Osteoblast (primary cell): ENCODE data around the gene TMEM233. TPM values are rescaled to one million over a fixed set of nuclear protein-coding genes. Genes with fewer than 3 reads are reported as not detected.
A peak's percentile ranks its signal among the peaks of the same experiment; 100 is the strongest.

ENCODE experiments used
- DNase-seq: peaks from one replicate; pipeline ENCODE4 v3.0.0; 2011; ENCODE audit warnings: low spot score, mixed read lengths; ENCODE audit not compliant: insufficient read length; ENCODE audit errors: missing footprints
- H2AFZ ChIP-seq: 2 replicates; pipeline ENCODE4 v1.6.0; 2011; ENCODE audit warnings: mild to moderate bottlenecking, low read length
- H3K27ac ChIP-seq: 2 replicates; pipeline ENCODE4 v1.5.1; 2011; ENCODE audit warnings: mild to moderate bottlenecking, low read depth, low read length, moderate library complexity
- H3K27me3 ChIP-seq: 2 replicates; pipeline ENCODE4 v1.6.0; 2012; ENCODE audit warnings: mild to moderate bottlenecking, control low read depth, inconsistent platforms, low read length, moderate library complexity; ENCODE audit not compliant: insufficient read depth
- H3K36me3 ChIP-seq: 2 replicates; pipeline ENCODE4 v1.5.1; 2011; ENCODE audit warnings: mild to moderate bottlenecking, low read length, control low read depth, moderate library complexity; ENCODE audit not compliant: insufficient read depth
- H3K4me1 ChIP-seq: 2 replicates; pipeline ENCODE4 v1.5.1; 2011; ENCODE audit warnings: mild to moderate bottlenecking, low read length, control low read depth, moderate library complexity; ENCODE audit not compliant: insufficient read depth
- H3K4me2 ChIP-seq: 2 replicates; pipeline ENCODE4 v1.6.0; 2011; ENCODE audit warnings: mild to moderate bottlenecking, low read length; ENCODE audit not compliant: insufficient read depth
- H3K4me3 ChIP-seq: fragments of 200-600 bp; sonication (generic); 3 replicates; pipeline ENCODE4 v1.5.1; 2012; ENCODE audit warnings: mild to moderate bottlenecking, low read length, inconsistent platforms; ENCODE audit not compliant: insufficient read depth
- H3K79me2 ChIP-seq: 2 replicates; pipeline ENCODE4 v1.6.0; 2012; ENCODE audit warnings: mild to moderate bottlenecking, low read length, control low read depth, inconsistent platforms; ENCODE audit not compliant: insufficient read depth
- H3K9me3 ChIP-seq: 2 replicates; pipeline ENCODE4 v1.5.1; 2011; ENCODE audit warnings: low read depth, low read length, control low read depth
- H4K20me1 ChIP-seq: 2 replicates; pipeline ENCODE4 v1.6.0; 2012; ENCODE audit warnings: mild to moderate bottlenecking, low read length, control low read depth; ENCODE audit not compliant: insufficient read depth
- total RNA-seq: library from RNA; depleted of rRNA; stranded (reverse); fragments of >200 nt; gene quantifications from 2 replicates; pipeline ENCODE4 v1.2.3, GENCODE V29; 2012
- TF ChIP-seq, protein P1 (sequence below): IDR thresholded peaks from 2 replicates; pipeline ENCODE4 v1.5.1; 2011; ENCODE audit warnings: mild to moderate bottlenecking, low read depth, low read length, moderate library complexity; ENCODE audit errors: extremely low read depth

Gene TMEM233
- total RNA-seq, 1 donor: not detected

DNA sequence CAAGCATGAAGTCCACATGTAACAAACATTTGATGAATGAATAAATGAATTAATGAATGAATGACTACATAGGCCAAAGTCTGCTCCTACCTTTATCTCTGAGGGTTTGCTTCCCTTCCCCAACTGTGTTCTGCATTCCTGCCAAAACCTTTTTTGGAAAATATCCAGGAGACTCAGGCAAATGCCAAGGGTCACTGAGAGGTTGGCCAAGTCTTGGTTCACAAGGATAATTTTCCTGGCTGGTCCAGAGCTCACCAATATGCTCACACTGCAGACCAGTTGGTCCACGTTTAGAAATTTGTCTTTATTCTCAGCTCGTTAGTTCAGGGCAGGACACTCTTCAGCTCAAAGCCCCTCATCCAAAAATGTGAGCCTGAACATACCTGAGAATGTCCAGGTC, 10.2 kb downstream of the TMEM233 start:
- Histone ChIP-seq H3K4me3 (no peak overlapping the region), H3K27me3 (no peaks in the 10 kb centered on the region), H4K20me1 (no peaks in the 10 kb centered on the region), H3K4me1 (no peaks in the 10 kb centered on the region), H3K79me2 (no peaks in the 10 kb centered on the region), H3K4me2 (no peak overlapping the region), H2AFZ (no peak overlapping the region), H3K27ac (no peak overlapping the region), H3K36me3 (no peaks in the 10 kb centered on the region), H3K9me3 (no peaks in the 10 kb centered on the region)
- DNase-seq: no peak
- TF ChIP-seq, protein P1, sequence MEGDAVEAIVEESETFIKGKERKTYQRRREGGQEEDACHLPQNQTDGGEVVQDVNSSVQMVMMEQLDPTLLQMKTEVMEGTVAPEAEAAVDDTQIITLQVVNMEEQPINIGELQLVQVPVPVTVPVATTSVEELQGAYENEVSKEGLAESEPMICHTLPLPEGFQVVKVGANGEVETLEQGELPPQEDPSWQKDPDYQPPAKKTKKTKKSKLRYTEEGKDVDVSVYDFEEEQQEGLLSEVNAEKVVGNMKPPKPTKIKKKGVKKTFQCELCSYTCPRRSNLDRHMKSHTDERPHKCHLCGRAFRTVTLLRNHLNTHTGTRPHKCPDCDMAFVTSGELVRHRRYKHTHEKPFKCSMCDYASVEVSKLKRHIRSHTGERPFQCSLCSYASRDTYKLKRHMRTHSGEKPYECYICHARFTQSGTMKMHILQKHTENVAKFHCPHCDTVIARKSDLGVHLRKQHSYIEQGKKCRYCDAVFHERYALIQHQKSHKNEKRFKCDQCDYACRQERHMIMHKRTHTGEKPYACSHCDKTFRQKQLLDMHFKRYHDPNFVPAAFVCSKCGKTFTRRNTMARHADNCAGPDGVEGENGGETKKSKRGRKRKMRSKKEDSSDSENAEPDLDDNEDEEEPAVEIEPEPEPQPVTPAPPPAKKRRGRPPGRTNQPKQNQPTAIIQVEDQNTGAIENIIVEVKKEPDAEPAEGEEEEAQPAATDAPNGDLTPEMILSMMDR: no peak

- TF ChIP-seq, protein P1: no peak
- no peaks in the 10 kb centered on the region for H3K27me3 ChIP-seq
- H3K9me3 ChIP-seq: no peaks in the 10 kb centered on the region
- H2AFZ ChIP-seq: no peak overlapping the region
- no peak overlapping the region for H3K27ac ChIP-seq
- no peaks in the 10 kb centered on the region for H3K79me2 ChIP-seq
- no peak for DNase-seq
- no peak overlapping the region for H3K4me2 ChIP-seq
- H3K36me3 ChIP-seq: no peaks in the 10 kb centered on the region
- H3K4me1 ChIP-seq: no peaks in the 10 kb centered on the region
- no peak overlapping the region for H3K4me3 ChIP-seq
- no peaks in the 10 kb centered on the region for H4K20me1 ChIP-seq
These were observed 15.8 kb downstream of the TMEM233 start for GRCh38 chr12:119609358-119609757.

DNA sequence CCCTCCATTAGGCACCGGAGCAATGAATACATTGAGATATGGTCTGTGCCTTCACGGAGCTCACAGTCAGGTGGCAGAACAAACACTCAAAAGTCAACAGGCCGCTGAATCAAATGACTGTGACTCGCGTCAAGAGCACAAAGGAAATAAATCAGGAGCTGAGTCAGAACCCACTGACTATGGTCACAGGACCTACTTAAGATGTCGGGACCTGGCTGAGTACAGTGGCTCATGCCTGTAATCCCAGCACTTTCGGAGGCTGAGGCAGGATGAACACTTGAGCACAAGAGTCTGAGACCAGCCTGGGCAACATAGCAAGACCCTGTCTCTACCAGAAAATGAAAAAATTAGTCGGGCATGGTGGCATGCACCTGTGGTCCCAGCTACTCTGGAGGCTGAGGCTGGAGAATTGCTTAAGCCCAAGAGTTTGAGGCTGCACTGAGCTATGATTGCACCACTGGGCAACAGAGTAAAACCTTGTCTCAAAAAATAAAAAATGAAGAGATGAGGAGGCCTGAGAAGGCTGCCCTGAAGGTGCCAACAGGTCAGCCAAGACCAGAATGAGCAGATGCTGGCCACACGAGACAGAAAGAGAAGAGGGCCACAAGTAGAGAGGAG, 19.9 kb downstream of the TMEM233 start:
- H3K9me3 ChIP-seq: no peaks in the 10 kb centered on the region
- no peaks in the 10 kb centered on the region for H4K20me1 ChIP-seq
- H3K4me3 ChIP-seq: no peak overlapping the region
- H3K27ac ChIP-seq: no peak overlapping the region
- DNase-seq: peak; percentile 75
- H3K36me3 ChIP-seq: no peaks in the 10 kb centered on the region
- H2AFZ ChIP-seq: no peak overlapping the region
- H3K79me2 ChIP-seq: no peaks in the 10 kb centered on the region
- no peaks in the 10 kb centered on the region for H3K27me3 ChIP-seq
- H3K4me1 ChIP-seq: no peaks in the 10 kb centered on the region
- no peak overlapping the region for H3K4me2 ChIP-seq
- TF ChIP-seq, protein P1: no peak

- no peak overlapping the region for H2AFZ ChIP-seq
- no peak for DNase-seq
- H3K9me3 ChIP-seq: no peaks in the 10 kb centered on the region
- H3K27ac ChIP-seq: no peak overlapping the region
- H3K4me3 ChIP-seq: no peak overlapping the region
- H3K36me3 ChIP-seq: no peaks in the 10 kb centered on the region
- H4K20me1 ChIP-seq: no peaks in the 10 kb centered on the region
- no peaks in the 10 kb centered on the region for H3K79me2 ChIP-seq
- H3K4me1 ChIP-seq: no peaks in the 10 kb centered on the region
- no peaks in the 10 kb centered on the region for H3K27me3 ChIP-seq
- H3K4me2 ChIP-seq: no peak overlapping the region
- TF ChIP-seq, protein P1: no peak
These were observed 21.1 kb downstream of the TMEM233 start for GRCh38 chr12:119614705-119615104.
